Subcutaneous adipose tissue (tissue), 4 donors: Measurements from ENCODE around the gene GH2. TPM values are rescaled to one million over a fixed set of nuclear protein-coding genes. Genes with fewer than 3 reads are reported as not detected.

Experiments used
- small RNA-seq: library from RNA; depleted of rRNA; stranded (forward); fragments of <200 nt; gene quantifications from one replicate; pipeline ENCODE3, GENCODE V24; 2016
- total RNA-seq, 4 donors: library from RNA; depleted of rRNA; stranded (reverse); fragments of >200 nt; gene quantifications; one replicate each; pipeline ENCODE4 v1.1.0, GENCODE V29; 2016
- TF ChIP-seq, protein P1 (sequence below): fragments of 450-650 bp; IDR thresholded peaks from one replicate; pipeline ENCODE4 v1.5.1; 2016; ENCODE audit warnings: low read depth, mild to moderate bottlenecking, control low read depth, antibody characterized with exemption, moderate library complexity

GH2 gene
- total RNA-seq, 4 donors from 2014 or later = not detected

DNA sequence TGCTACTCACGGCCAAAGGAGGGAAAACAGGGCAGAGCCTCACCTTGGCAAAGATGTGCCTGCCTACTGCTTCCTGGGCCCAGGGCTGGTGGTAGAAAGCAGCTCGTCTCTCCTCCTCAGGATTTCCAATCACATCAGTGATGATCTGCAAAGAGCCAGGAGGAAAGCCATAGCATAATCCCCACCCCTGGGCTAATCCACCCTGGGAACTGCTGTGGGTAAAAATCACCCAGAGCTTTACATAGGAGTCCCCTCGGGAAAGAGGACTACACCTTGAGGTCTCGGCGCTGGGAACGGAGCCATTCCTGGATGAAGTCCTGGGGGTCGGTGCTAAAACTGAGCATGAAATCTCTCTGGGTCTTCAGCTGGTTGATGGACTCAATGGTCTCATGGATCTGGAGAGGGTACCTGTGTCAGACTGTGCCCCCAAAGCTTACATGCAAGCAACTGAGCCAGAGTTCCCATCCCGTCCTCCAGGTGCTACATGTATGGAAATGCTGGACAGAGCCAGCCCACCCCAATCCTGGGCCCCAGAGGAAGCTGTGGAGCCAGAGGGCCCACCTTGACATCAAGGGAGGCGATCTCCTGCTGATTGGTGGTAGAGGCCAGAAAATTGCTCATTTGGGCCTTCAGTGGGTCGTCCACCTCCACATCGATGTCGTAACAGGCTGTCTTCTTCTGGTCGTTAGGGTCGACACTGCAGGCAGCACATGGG, 48.6 kb downstream of the GH2 start:
- TF ChIP-seq, protein P1, sequence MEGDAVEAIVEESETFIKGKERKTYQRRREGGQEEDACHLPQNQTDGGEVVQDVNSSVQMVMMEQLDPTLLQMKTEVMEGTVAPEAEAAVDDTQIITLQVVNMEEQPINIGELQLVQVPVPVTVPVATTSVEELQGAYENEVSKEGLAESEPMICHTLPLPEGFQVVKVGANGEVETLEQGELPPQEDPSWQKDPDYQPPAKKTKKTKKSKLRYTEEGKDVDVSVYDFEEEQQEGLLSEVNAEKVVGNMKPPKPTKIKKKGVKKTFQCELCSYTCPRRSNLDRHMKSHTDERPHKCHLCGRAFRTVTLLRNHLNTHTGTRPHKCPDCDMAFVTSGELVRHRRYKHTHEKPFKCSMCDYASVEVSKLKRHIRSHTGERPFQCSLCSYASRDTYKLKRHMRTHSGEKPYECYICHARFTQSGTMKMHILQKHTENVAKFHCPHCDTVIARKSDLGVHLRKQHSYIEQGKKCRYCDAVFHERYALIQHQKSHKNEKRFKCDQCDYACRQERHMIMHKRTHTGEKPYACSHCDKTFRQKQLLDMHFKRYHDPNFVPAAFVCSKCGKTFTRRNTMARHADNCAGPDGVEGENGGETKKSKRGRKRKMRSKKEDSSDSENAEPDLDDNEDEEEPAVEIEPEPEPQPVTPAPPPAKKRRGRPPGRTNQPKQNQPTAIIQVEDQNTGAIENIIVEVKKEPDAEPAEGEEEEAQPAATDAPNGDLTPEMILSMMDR = no peak

DNA sequence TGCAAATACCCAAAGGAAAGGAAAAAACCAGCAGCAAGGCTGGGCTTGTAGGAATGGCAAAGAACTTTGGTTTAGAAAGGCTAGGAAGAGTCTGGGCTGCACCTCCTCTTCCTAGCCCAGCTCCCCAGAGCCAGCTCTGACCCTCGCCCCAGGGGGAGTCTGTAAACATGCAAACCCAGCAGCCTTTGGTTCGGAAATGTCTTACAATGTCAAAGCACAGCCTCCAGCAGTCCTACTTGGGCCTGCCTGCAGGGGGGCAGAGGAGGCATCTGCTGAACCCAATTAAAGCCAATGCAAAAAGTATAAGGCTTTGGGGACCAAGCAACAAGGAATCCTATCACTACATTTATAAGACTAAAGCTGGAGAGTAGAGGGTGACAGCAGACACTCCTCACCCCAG, 49.3 kb downstream of the GH2 start:
- TF ChIP-seq, protein P1 = no peak

DNA sequence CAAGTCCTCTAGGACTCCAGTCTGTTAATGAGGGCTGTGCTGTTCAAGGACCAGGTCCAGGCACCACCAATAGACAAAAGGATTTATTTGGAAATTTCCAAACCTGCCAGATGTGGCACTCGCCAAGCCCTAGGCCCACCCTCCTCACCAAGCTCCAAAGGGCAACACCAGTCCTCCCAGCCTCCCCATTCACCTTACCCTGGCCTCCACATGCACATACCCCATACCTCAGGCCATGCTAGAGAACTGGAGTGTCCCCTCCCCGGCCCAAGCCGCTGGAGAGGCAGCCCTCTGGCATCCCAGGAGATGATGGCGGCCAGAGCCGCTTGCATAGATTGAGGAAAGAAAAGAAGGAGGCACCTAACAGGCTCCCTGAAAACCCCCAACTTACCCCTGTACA, 49.7 kb downstream of the GH2 start:
- TF ChIP-seq, protein P1 = no peak

DNA sequence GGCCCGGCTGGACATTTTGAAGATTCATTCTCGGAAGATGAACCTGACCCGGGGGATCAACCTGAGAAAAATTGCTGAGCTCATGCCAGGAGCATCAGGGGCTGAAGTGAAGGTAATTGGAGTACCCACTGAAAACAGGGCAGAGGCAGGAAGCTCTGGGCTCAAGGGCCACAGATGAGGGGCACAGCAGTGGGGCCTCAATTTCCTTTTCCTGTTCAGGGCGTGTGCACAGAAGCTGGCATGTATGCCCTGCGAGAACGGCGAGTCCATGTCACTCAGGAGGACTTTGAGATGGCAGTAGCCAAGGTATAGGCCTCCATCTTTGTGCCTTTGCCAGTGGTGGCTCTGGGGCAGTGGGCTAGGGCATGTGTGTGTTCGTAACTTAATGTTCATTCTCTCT, 50.2 kb downstream of the GH2 start:
- TF ChIP-seq, protein P1 = no peak

- TF ChIP-seq, protein P1 = no peak
Observed at GRCh38 chr17:63830904-63831491, 50.7 kb downstream of the GH2 start.

- TF ChIP-seq, protein P1 = no peak
Observed at GRCh38 chr17:63830278-63830677, 51.5 kb downstream of the GH2 start.

Small RNA genes lying within 50 kb of the gene (small RNA-seq; reads per million reads assigned to genes)
- not detected for gene AC040958.1
- gene AC127029.1 = not detected
- gene GH1 = not detected

Other genes with a start within 250 kb of the GH2 start
- 10 to 100 TPM in 1 of 4 donors, 1 to 10 TPM in 3; 1.3 to 17.8 (median 6.0) TPM for gene LIMD2, start 181.8 kb downstream of the GH2 start, total RNA-seq
- 10 to 100 TPM; 22.9 to 36.0 (median 31.8) TPM for gene STRADA, start 140.1 kb downstream of the GH2 start, total RNA-seq
- 10 to 100 TPM; 45.6 to 60.0 (median 51.3) TPM for gene CCDC47, start 108.3 kb downstream of the GH2 start, total RNA-seq
- 100 to 1,000 TPM; 121 to 179 (median 144) TPM for gene DDX42, start 107.8 kb downstream of the GH2 start, total RNA-seq
- 100 to 1,000 TPM in 1 of 4 donors, 10 to 100 TPM in 3; 66.0 to 127 (median 83.2) TPM for gene PSMC5, start 54.5 kb downstream of the GH2 start, total RNA-seq
- 10 to 100 TPM; 33.1 to 45.6 (median 38.8) TPM for gene FTSJ3, start 54.3 kb downstream of the GH2 start, total RNA-seq
- 100 to 1,000 TPM; 101 to 246 (median 141) TPM for gene SMARCD2, start 39.3 kb downstream of the GH2 start, total RNA-seq
- gene CSH2, start 8.3 kb downstream of the GH2 start, total RNA-seq = not detected
- gene CSH1, start 14.6 kb upstream of the GH2 start, total RNA-seq = not detected
- not detected for gene CSHL1, start 29.3 kb upstream of the GH2 start, total RNA-seq
- not detected for gene GH1, start 36.9 kb upstream of the GH2 start, total RNA-seq
- gene CD79B, start 50.4 kb upstream of the GH2 start, total RNA-seq = 1 to 10 TPM; 3.1 to 4.6 (median 3.8) TPM
- 10 to 100 TPM in 2 of 4 donors, 1 to 10 TPM in 2; 6.2 to 43.3 (median 18.1) TPM for gene SCN4A, start 91.0 kb upstream of the GH2 start, total RNA-seq
- under 1 TPM in 3 of 4 donors, not detected in 1; 0.17 to 0.82 (median 0.57) TPM for gene PRR29, start 116.4 kb upstream of the GH2 start, total RNA-seq
- 10 to 100 TPM; 45.6 to 92.1 (median 69.8) TPM for gene ICAM2, start 138.7 kb upstream of the GH2 start, total RNA-seq
- 10 to 100 TPM in 3 of 4 donors, 1 to 10 TPM in 1; 9.6 to 13.1 (median 11.7) TPM for gene ERN1, start 248.2 kb upstream of the GH2 start, total RNA-seq